HTR-8/SVneo (cell line): Measurements from ENCODE around the gene RBM34.
"Not testable (repeated sequence)": the region's sequence is repeated elsewhere in the genome, so short reads cannot be mapped to it uniquely, and the experiment has no call there.

Experiments used
- DNase-seq: peaks from one replicate; pipeline ENCODE4 v3.0.0; 2011; ENCODE audit warnings: low spot score, mixed read lengths; ENCODE audit not compliant: insufficient read length
- FAIRE-seq: peaks from 2 replicates; lab custom pipeline; 2011; peaks lifted over from hg19 to GRCh38; lab: Jason Lieb, UNC

RBM34 gene

DNA sequence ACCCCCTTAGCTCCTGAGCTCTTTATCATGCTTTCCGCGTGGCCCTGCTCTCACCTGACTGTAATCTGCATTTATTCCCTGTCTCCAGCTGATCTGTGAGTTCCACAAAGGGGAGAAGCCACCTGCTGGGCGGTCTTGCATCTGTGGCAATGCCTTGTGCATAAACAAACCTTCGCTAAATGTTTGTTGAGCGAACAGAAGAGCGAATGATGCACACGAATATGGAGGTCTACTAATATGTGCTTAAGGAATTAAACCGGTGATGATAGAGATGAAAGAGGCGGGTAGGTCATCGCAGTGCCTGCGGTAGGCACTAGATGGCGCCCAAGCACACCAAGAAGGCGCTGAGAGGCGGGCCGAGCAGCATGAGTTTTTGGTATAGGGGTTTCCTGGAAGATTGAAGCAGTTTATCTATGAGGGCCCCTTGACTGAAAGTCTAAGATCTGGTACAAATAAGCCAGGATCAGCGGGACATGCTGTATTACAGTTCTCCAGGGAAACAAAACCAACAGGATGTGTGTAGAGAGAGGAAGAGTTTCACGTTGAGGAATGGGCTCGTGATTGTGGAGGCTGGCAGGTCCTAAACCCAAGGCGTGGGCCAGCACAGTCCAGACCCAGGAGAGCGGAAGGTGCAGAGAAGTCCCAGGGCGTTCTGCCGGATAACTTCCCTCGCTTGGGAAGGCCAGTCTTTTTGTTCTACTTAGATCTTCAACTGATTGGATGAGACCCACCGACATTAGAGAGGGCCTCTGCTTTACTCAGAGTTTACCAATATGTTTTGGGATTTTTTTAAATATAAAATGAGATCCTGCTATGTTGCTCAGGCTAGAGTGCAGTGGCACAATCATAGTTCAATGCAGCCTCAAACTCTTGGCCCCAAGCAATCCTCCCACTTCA, 67.1 kb downstream of the RBM34 start:
- peak; percentile 79 for DNase-seq
- FAIRE-seq: no peak

DNA sequence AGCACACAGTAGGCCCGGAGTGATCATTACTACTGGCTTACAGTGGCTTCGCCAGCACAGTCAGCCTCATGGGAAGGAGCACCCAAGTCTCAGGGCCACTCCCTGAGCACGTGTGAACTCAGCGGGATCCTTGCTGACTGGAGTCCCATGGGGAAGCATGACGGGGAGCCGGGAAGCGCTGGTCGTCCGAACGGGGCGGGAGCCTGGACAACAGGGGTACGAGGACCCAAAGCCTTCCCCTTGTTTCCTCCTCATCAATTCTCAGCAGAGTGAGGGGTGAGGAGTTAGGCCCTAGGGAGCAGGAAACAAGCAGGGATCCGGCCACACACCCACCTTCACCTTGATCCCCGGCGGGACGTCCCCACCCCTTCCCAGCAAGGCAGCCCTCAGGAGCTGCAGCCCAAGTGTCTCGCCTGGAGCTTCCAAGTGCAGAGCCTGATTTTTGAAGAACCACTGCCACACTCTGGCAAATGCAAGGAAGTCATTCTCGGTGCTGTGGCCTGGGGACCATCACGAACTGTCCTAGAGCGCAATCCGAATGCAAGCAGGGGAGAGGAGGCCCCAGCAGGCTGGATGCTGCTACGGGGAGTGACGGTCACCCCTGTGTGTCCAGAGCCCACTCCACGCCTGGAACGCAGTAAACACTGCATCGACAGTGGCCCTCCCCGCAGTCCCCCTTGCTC, 67.9 kb downstream of the RBM34 start:
- DNase-seq (peak; percentile 45), FAIRE-seq (no peak)

DNA sequence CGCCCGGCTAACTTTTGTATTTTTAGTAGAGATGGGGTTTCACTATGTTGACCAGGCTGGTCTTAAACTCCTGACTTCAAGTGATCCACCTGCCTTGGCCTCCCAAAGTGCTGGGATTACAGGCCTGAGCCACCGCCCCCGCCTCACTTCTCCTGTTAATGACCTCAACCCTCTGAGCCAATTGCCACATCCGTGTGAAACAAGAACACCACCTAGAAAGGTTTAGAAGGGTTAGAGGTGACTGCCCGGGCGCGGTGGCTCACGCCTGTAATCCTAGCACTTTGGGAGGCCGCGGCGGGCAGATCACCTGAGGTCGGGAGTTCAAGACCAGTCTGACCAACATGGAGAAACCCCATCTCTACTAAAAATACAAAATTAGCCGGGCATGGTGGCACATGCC, 68.6 kb downstream of the RBM34 start:
- not testable (repeated sequence) for FAIRE-seq

DNA sequence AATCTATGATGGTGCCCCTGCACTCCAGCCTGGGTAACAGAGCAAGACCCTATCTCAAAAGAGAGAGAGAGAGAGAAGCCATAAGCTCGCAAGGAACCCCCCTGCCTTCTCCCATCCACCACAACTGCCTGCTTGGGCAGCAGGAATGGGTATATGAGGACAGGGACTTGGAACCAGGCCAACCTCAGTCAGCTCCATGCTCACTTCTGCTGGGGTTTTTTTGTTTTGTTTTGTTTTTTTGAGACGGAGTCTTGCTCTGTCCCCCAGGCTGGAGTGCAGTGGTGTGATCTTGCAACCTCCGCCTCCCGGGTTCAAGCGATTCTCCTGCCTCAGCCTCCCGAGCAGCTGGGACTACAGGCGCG, 69.0 kb downstream of the RBM34 start:
- not testable (repeated sequence) for DNase-seq, FAIRE-seq

More for the DNA sequence above, 68.6 kb downstream of the RBM34 start:
- DNase-seq: not testable (repeated sequence)

DNA sequence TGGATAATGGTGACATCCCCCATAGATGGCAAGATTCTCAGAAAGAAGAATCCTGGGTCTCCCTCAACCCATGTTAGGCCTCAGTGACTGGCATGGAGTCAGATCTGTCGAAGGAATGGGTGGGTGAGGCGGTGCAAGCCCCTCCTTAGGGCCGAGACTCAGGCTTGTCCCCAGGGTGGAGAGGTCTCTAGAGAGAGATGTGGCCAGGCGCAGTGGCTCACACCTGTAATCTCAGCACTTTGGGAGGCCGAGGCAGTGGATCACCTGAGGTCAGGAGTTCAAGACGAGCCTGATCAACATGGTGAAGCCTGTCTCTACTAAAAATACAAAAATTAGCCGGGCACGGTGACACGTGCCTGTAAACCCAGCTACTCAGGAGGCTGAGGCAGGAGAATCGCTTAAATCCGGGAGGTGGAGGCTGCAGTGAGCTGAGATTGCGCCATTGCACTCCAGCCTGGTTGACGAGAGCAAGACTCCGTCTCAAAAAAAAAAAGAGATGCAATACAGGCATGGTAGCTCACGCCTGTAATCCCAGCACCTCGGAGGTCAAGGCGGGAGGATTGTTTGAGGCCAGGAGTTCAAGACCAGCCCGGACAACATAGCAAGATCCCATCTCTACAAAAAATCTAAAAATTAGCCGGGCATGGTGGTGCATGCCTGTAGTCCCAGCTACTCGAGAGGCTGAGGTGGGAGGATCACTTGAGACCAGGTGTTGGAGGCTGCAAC, 69.6 kb downstream of the RBM34 start:
- FAIRE-seq, DNase-seq: not testable (repeated sequence)

DNA sequence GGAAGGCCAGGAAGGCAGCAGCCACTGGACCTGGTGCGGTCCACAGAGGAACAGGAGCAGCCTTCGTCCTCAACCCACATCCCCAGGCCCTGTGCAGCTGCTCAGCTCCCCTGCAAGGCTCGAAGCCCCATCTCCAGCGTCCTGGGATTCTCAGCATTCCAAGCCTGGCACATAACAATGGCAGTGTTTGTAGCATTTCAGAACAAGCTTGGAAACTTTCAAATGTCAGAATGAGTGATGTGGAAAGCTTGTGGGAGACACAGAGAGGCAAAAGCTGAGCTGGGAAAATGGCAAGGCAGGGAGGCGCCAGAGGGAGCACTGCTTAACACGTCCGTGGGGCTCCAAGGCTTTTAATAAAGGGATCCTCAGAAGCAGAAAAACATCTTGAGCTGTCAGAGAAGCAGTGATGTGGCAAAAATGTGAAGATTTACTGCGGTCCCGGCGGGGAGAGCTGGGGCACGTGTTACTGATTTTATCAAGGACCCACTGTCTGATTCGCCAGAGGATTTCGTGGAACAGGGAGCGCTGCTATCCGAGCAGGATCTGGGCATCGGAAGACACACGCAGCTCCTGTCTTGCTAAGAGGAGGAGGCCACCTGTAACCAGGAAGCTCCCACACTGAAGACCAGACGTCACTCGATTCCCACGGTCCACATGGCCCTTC, 70.5 kb downstream of the RBM34 start:
- DNase-seq: peak; percentile 45
- FAIRE-seq: no peak

DNA sequence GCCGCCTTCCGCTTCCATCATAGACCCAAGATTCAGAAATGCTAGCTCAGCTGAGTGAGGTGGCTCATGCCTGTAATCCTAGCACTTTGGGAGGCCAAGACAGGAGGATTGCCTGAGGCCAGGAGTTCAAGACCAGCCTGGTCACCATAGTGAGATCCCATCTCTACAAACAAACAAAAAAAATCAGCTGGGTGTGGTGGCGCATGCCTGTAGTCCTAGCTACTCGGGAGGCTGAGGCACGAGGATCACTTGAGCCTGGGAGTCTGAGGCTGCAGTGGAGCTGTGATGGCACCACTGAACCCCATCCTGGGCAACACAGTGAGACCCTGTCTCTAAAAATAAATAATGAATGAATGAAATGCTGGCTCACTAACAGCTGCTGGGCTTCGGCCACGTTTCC, 72.1 kb downstream of the RBM34 start:
- FAIRE-seq: no peak

DNA sequence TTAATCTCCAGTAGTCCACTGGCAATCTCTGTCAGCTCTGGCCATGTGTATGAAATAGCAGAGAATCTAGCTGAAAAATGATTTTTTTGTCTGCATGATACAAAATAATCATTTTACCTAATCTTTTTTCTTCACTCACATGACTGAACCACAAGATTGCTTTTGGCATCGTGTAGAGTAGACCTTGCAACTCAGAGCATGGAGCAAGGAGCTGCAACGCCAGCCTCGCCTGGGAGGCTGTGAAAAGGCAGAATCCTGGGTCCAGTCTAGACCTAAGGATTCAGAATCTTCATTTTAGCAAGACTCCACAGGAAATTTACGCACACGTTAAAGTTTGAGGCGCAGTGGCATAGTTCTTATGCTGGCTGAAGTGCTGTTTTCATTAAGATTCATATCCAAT, 72.6 kb downstream of the RBM34 start:
- FAIRE-seq (no peak), DNase-seq (no peak)

More for the DNA sequence above, 72.1 kb downstream of the RBM34 start:
- no peak for DNase-seq

DNA sequence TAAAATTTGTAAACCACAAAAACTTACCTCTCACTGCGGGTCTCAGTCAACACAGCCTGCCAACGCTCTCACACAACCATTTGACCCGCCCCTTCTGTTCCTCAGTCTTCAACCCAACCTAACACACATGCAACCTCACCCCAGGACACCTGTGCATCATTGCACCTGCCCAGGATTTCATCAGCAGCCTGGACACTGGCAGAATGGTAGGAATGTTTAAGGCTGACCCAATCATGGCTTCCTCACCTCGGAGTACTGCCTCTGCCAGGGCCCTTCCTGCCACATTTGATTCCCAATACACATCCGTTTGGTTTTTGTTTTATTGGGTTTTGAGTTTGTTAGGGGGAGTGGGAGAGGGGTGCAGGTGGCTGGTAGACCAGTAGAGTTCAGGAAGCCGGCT, 73.1 kb downstream of the RBM34 start:
- no peak for DNase-seq
- no peak for FAIRE-seq

DNA sequence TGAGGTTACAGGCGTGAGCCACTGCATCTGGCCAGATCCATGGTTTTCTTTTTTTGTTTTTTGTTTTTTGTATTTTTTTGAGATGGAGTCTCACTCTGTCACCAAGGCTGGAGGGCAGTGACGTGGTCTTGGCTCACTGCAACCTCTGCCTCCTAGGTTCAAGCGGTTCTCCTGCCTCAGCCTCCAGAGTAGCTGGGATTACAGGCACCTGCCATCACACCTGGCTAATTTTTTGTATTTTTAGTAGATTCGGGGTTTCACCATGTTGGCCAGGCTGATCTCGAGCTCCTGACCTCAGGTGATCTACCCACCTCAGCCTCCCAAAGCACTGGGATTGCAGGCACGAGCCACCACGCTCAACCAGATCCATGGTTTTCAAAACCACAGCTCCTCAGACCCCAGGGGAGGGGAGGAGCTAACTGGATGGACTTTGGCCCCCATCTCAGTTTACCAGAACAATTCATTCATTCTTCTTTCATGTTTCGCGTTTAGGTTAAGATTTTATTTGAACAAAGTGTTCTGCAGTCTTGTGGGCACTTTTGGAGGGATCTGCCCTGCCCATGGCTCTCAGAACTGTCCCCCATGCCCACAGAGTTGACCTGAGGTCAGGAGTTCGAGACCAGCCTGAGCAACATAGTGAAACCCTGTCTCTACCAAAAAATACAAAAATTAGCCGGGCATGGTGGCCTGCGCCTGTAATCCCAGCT, 75.5 kb downstream of the RBM34 start:
- not testable (repeated sequence) for FAIRE-seq, DNase-seq
